Measurements from ENCODE around the gene BLCAP.

The BLCAP gene

GRCh38 chr20:37484331-37484730 is 43.3 kb downstream of the BLCAP start:
- Histone ChIP-seq H3K4me3 (ENCODE audit: low read depth, low read length) (no peak overlapping the region), H3K27me3 (no peaks in the 10 kb centered on the region), H3K36me3 (no peaks in the 10 kb centered on the region), H3K9me3 (no peaks in the 10 kb centered on the region), H3K4me1 (no peaks in the 10 kb centered on the region)
- TF ChIP-seq CTCF (IDR thresholded peaks at IDR 0.05; ENCODE audit: low read depth, low read length), result no peak
- DNase-seq, result no peak

GRCh38 chr20:37481610-37482009 is 46.1 kb downstream of the BLCAP start:
- H3K4me1 ChIP-seq, result no peaks in the 10 kb centered on the region
- TF ChIP-seq CTCF (IDR thresholded peaks at IDR 0.05; ENCODE audit: low read depth, low read length), result no peak
- DNase-seq, result no peak
- peaks cover 6% of the 10 kb centered on the region; the same call in 1 of the 2 replicates for H3K27me3 ChIP-seq
- no peak overlapping the region for H3K4me3 ChIP-seq (ENCODE audit: low read depth, low read length)
- H3K36me3 ChIP-seq, result no peaks in the 10 kb centered on the region
- no peaks in the 10 kb centered on the region for H3K9me3 ChIP-seq

GRCh38 chr20:37480919-37481318 is 46.8 kb downstream of the BLCAP start:
- no peaks in the 10 kb centered on the region for H3K4me1 ChIP-seq
- TF ChIP-seq CTCF (IDR thresholded peaks at IDR 0.05; ENCODE audit: low read depth, low read length), result no peak
- H3K27me3 ChIP-seq, result peaks cover 10% of the 10 kb centered on the region
- H3K9me3 ChIP-seq, result no peaks in the 10 kb centered on the region
- H3K4me3 ChIP-seq (ENCODE audit: low read depth, low read length), result no peak overlapping the region
- no peak for DNase-seq
- no peaks in the 10 kb centered on the region for H3K36me3 ChIP-seq

- H3K4me3 ChIP-seq (ENCODE audit: low read depth, low read length), result no peak overlapping the region
- no peaks in the 10 kb centered on the region for H3K36me3 ChIP-seq
- DNase-seq, result no peak
- H3K27me3 ChIP-seq, result peaks cover 10% of the 10 kb centered on the region
- no peaks in the 10 kb centered on the region; the same call in 1 of the 2 replicates for H3K9me3 ChIP-seq
- H3K4me1 ChIP-seq, result peaks cover 4% of the 10 kb centered on the region; the same call in 1 of the 2 replicates
- TF ChIP-seq CTCF (IDR thresholded peaks at IDR 0.05; ENCODE audit: low read depth, low read length), result no peak
These were observed 47.6 kb downstream of the BLCAP start for GRCh38 chr20:37479925-37480691.

- Histone ChIP-seq H3K36me3 (no peaks in the 10 kb centered on the region), H3K27me3 (peaks cover 10% of the 10 kb centered on the region), H3K4me1 (peaks cover 6% of the 10 kb centered on the region; the same call in 1 of the 2 replicates), H3K4me3 (ENCODE audit: low read depth, low read length) (no peak overlapping the region), H3K9me3 (no peaks in the 10 kb centered on the region; the same call in 1 of the 2 replicates)
- no peak for DNase-seq
- TF ChIP-seq CTCF (IDR thresholded peaks at IDR 0.05; ENCODE audit: low read depth, low read length), result no peak
These were observed 48.4 kb downstream of the BLCAP start for GRCh38 chr20:37479266-37479665.

- H3K9me3 ChIP-seq, result no peaks in the 10 kb centered on the region; the same call in 1 of the 2 replicates
- H3K4me1 ChIP-seq, result peaks cover 6% of the 10 kb centered on the region; the same call in 1 of the 2 replicates
- no peaks in the 10 kb centered on the region for H3K36me3 ChIP-seq
- TF ChIP-seq CTCF (IDR thresholded peaks at IDR 0.05; ENCODE audit: low read depth, low read length), result no peak
- no peak for DNase-seq
- peaks cover 10% of the 10 kb centered on the region for H3K27me3 ChIP-seq
- H3K4me3 ChIP-seq (ENCODE audit: low read depth, low read length), result no peak overlapping the region
These were observed 50.6 kb downstream of the BLCAP start for GRCh38 chr20:37477041-37477440.

Measured in BE2C (cell line).